HEK293T (cell line): ENCODE results near the gene U2AF2.
"Not testable (repeated sequence)": the region's sequence is repeated elsewhere in the genome, so short reads cannot be mapped to it uniquely, and the experiment has no call there.

ENCODE experiments used
- CTCF ChIA-PET: fragments of 350-600 bp; formaldehyde crosslinking; extraction: SDS; loops from one replicate; lab custom pipeline; 2021; ENCODE audit warnings: antibody characterized with exemption, inconsistent platforms; lab: Yijun Ruan, JAX
- POLR2A ChIA-PET: fragments of 350-600 bp; formaldehyde crosslinking; extraction: SDS; loops from one replicate; lab custom pipeline; 2020; ENCODE audit warnings: antibody characterized with exemption, inconsistent platforms; lab: Yijun Ruan, JAX
- DNase-seq: peaks from one replicate; pipeline ENCODE4 v3.0.0; 2012; ENCODE audit warnings: mixed read lengths; ENCODE audit errors: extremely low spot score
- ARNT ChIP-seq: fragments of 450-650 bp; IDR thresholded peaks from 2 replicates; pipeline ENCODE4 v1.6.1; 2017; ENCODE audit warnings: mild to moderate bottlenecking
- BHLHE40 ChIP-seq: fragments of 450-650 bp; IDR thresholded peaks from 2 replicates; pipeline ENCODE4 v1.6.1; 2016; ENCODE audit warnings: mild to moderate bottlenecking, moderate library complexity, borderline replicate concordance
- CTBP1 ChIP-seq: fragments of 450-650 bp; IDR thresholded peaks from 2 replicates; pipeline ENCODE4 v1.6.1; 2016; ENCODE audit warnings: borderline replicate concordance
- ELF4 ChIP-seq: fragments of 450-650 bp; IDR thresholded peaks from 2 replicates; pipeline ENCODE4 v1.6.1; 2017; ENCODE audit warnings: antibody characterized with exemption
- FOXA1 ChIP-seq: fragments of 450-650 bp; IDR thresholded peaks from 2 replicates; pipeline ENCODE4 v1.6.1; 2016; ENCODE audit warnings: mild to moderate bottlenecking
- FOXK2 ChIP-seq: fragments of 450-650 bp; IDR thresholded peaks from 2 replicates; pipeline ENCODE4 v1.6.1; 2016; ENCODE audit warnings: mild to moderate bottlenecking
- FOXM1 ChIP-seq: fragments of 450-650 bp; IDR thresholded peaks from 2 replicates; pipeline ENCODE4 v1.6.1; 2017; ENCODE audit warnings: mild to moderate bottlenecking, borderline replicate concordance
- HDGF ChIP-seq: fragments of 450-650 bp; IDR thresholded peaks from 2 replicates; pipeline ENCODE4 v1.6.1; 2017; ENCODE audit warnings: antibody characterized with exemption, borderline replicate concordance
- L3MBTL2 ChIP-seq: fragments of 450-650 bp; conservative IDR thresholded peaks from 2 replicates; pipeline ENCODE4 v1.6.1; 2016; ENCODE audit warnings: mild to moderate bottlenecking
- LEF1 ChIP-seq: fragments of 450-650 bp; IDR thresholded peaks from 2 replicates; pipeline ENCODE4 v1.6.1; 2017; ENCODE audit warnings: mild to moderate bottlenecking, borderline replicate concordance
- NFRKB ChIP-seq: fragments of 450-650 bp; IDR thresholded peaks from 2 replicates; pipeline ENCODE4 v1.6.1; 2016; ENCODE audit warnings: mild to moderate bottlenecking, moderate library complexity
- SP1 ChIP-seq: fragments of 450-650 bp; IDR thresholded peaks from 2 replicates; pipeline ENCODE4 v1.6.1; 2017
- SUZ12 ChIP-seq: fragments of 450-650 bp; IDR thresholded peaks from 2 replicates; pipeline ENCODE4 v1.6.1; 2016; ENCODE audit warnings: mild to moderate bottlenecking
- TARDBP ChIP-seq: fragments of 450-650 bp; IDR thresholded peaks from 2 replicates; pipeline ENCODE4 v1.6.1; 2016
- ZNF384 ChIP-seq: fragments of 450-650 bp; IDR thresholded peaks from 2 replicates; pipeline ENCODE4 v1.6.1; 2016
- TF ChIP-seq, protein P1 (sequence below): fragments of 450-650 bp; IDR thresholded peaks from 2 replicates; pipeline ENCODE4 v1.6.1; 2016

U2AF2 gene

DNA sequence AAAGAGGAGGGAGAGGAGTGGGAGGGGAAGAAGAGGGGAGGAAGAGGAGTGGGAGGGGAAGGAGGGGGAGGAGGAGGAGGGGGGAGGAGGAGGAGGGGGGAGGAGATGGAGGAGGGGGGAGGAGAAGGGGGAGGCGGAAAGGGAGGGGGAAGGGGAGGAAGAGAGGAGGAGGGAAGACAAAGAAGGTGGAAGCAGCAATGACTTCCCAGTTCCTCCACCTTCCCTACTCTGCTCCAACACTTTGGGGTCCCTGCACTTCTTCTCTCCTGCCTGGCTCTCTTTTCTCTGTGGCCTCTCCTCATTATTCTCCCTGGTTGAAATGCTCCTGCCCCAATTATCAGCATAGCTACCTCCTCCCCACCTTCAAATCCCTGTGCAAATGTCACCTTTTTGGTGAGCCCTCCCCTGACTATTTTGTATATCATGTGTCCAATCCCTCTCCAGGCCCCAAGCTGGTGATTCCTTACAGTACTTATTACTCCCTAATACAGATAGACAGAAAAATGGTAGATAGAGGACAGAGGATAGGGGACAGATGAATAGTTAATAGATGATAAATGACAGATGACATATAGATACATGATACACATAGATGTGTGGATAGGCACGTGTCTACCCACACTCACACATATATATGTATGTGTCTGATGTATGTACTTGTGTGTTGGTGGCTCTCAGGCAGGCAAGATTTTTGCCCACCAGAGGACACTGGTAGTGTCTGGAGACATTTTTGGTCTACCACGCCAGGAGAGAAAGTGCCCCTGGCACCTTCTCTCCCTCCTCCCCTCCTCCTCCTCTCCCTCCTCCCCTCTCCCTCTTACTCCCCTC is 58.2 kb downstream of the U2AF2 start:
- CTCF ChIA-PET = no interaction called here
- TF ChIP-seq BHLHE40 (no peak), ARNT (no peak), FOXA1 (no peak), FOXK2 (no peak), TARDBP (no peak), FOXM1 (no peak), SP1 (no peak), CTBP1 (no peak), LEF1 (no peak), ZNF384 (no peak), SUZ12 (no peak), NFRKB (no peak), HDGF (no peak)
- TF ChIP-seq, protein P1, sequence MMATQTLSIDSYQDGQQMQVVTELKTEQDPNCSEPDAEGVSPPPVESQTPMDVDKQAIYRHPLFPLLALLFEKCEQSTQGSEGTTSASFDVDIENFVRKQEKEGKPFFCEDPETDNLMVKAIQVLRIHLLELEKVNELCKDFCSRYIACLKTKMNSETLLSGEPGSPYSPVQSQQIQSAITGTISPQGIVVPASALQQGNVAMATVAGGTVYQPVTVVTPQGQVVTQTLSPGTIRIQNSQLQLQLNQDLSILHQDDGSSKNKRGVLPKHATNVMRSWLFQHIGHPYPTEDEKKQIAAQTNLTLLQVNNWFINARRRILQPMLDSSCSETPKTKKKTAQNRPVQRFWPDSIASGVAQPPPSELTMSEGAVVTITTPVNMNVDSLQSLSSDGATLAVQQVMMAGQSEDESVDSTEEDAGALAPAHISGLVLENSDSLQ = no peak
- no peak for DNase-seq
- POLR2A ChIA-PET = no interaction called here

- TF ChIP-seq, protein P1 = no peak
- TF ChIP-seq FOXK2 (no peak), SP1 (no peak), FOXA1 (no peak), HDGF (no peak), CTBP1 (no peak), ARNT (no peak)
- DNase-seq = no peak
- POLR2A ChIA-PET = no interaction called here
- CTCF ChIA-PET = no interaction called here
These were observed 61.7 kb downstream of the U2AF2 start for GRCh38 chr19:55716531-55716930.

DNA sequence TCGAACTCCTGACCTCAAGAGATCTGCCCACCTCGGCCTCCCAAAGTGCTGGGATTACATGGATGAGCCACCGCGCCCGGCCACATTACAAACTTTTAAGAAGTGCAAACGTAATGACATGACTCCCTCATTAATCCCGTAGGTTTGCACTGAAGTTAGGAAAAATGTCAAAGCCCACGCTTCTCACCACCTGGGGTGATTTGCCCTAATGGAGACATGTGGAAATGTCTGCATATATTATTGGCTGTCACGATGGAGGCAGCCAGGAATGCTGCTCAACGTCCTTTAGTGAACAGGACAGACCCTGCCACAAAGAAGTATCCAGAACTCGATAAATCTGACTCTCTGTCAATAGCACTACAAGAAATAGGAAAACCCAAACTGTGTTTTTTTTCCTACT is 62.4 kb downstream of the U2AF2 start:
- TF ChIP-seq ZNF384 = no peak
- TF ChIP-seq NFRKB = no peak
- TF ChIP-seq, protein P1 = no peak
- TF ChIP-seq TARDBP = no peak
- no peak for TF ChIP-seq SUZ12
- no peak for TF ChIP-seq CTBP1
- TF ChIP-seq HDGF = no peak
- no peak for TF ChIP-seq FOXA1
- TF ChIP-seq BHLHE40 = no peak
- TF ChIP-seq FOXM1 = no peak
- no peak for TF ChIP-seq SP1
- no peak for TF ChIP-seq LEF1
- no peak for TF ChIP-seq FOXK2
- no peak for TF ChIP-seq L3MBTL2
- TF ChIP-seq ELF4 = no peak
- TF ChIP-seq ARNT = no peak
- CTCF ChIA-PET = no interaction called here
- POLR2A ChIA-PET = no interaction called here
- no peak for DNase-seq

GRCh38 chr19:55717879-55718711 is 63.3 kb downstream of the U2AF2 start:
- CTCF ChIA-PET, POLR2A ChIA-PET: not testable (repeated sequence)

DNA sequence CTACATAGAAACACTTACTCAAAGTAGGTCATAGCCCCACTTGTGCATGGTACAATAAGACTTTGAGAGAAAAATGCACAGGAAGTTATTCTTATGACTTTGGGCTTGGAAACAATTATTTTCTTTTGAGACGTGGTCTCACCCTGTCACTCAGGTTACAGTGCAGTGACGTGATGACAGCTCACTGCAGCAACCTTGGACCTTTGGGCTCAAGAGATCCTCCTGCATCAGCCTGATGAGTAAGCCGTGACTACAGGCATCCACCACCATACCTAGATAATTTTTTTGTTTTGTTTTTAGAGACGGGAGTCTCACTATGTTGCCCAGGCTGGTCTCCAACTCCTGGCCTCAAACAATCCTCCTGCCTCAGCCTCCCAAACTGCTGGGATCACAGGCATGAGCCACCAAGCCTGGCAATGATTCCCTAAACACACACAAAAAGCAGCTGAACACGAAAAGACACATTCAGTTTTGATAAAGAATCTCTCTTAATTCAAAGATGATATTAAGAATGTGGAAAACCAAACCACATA is 65.4 kb downstream of the U2AF2 start:
- DNase-seq = no peak

More at GRCh38 chr19:55717879-55718711, 63.3 kb downstream of the U2AF2 start:
- not testable (repeated sequence) for DNase-seq

More for the DNA sequence above, 65.4 kb downstream of the U2AF2 start:
- TF ChIP-seq, protein P1 = no peak
- TF ChIP-seq FOXM1 = no peak
- TF ChIP-seq BHLHE40 = no peak
- no peak for TF ChIP-seq ZNF384
- no peak for TF ChIP-seq ELF4
- TF ChIP-seq NFRKB = no peak
- CTCF ChIA-PET = no interaction called here
- POLR2A ChIA-PET = no interaction called here
